ENCODE measurements around the gene MIER3. TPM values are rescaled to one million over a fixed set of nuclear protein-coding genes. Genes with fewer than 3 reads are reported as not detected.

Gene MIER3
- total RNA-seq, 1 donor from 2014 or later = 41.3 TPM

GRCh38 chr5:56918054-56918453 is 33.9 kb downstream of the MIER3 start:
- H3K27me3 Mint-ChIP-seq (ENCODE audit: unreplicated experiment) = no peaks in the 10 kb centered on the region
- H3K9me3 Mint-ChIP-seq (ENCODE audit: unreplicated experiment) = no peaks in the 10 kb centered on the region
- no peak for DNase-seq
- no peaks in the 10 kb centered on the region for H3K4me1 Mint-ChIP-seq (ENCODE audit: low read depth, unreplicated experiment)
- H3K36me3 Mint-ChIP-seq (ENCODE audit: unreplicated experiment) = peaks cover 4% of the 10 kb centered on the region
- H3K27ac Mint-ChIP-seq (ENCODE audit: unreplicated experiment) = peak overlapping the region; percentile 23
- no peak for TF ChIP-seq CTCF (IDR thresholded peaks at IDR 0.05; ENCODE audit: partially characterized antibody, unreplicated experiment)
- H3K4me3 Mint-ChIP-seq (ENCODE audit: unreplicated experiment) = no peak overlapping the region

- Mint-ChIP-seq H3K4me3 (ENCODE audit: unreplicated experiment) (no peak overlapping the region), H3K4me1 (ENCODE audit: low read depth, unreplicated experiment) (no peaks in the 10 kb centered on the region), H3K27ac (ENCODE audit: unreplicated experiment) (no peak overlapping the region), H3K36me3 (ENCODE audit: unreplicated experiment) (peaks cover 2% of the 10 kb centered on the region), H3K27me3 (ENCODE audit: unreplicated experiment) (no peaks in the 10 kb centered on the region), H3K9me3 (ENCODE audit: unreplicated experiment) (no peaks in the 10 kb centered on the region)
- TF ChIP-seq CTCF (IDR thresholded peaks at IDR 0.05; ENCODE audit: partially characterized antibody, unreplicated experiment) = no peak
- no peak for DNase-seq
These were observed 34.4 kb downstream of the MIER3 start for GRCh38 chr5:56917534-56917933.

GRCh38 chr5:56914678-56915077 is 37.2 kb downstream of the MIER3 start:
- TF ChIP-seq CTCF (IDR thresholded peaks at IDR 0.05; ENCODE audit: partially characterized antibody, unreplicated experiment) = no peak
- H3K27ac Mint-ChIP-seq (ENCODE audit: unreplicated experiment) = no peak overlapping the region
- no peaks in the 10 kb centered on the region for H3K36me3 Mint-ChIP-seq (ENCODE audit: unreplicated experiment)
- H3K4me1 Mint-ChIP-seq (ENCODE audit: low read depth, unreplicated experiment) = peaks cover 6% of the 10 kb centered on the region
- H3K4me3 Mint-ChIP-seq (ENCODE audit: unreplicated experiment) = no peak overlapping the region
- no peak for DNase-seq
- no peaks in the 10 kb centered on the region for H3K27me3 Mint-ChIP-seq (ENCODE audit: unreplicated experiment)
- H3K9me3 Mint-ChIP-seq (ENCODE audit: unreplicated experiment) = peaks cover 2% of the 10 kb centered on the region

DNA sequence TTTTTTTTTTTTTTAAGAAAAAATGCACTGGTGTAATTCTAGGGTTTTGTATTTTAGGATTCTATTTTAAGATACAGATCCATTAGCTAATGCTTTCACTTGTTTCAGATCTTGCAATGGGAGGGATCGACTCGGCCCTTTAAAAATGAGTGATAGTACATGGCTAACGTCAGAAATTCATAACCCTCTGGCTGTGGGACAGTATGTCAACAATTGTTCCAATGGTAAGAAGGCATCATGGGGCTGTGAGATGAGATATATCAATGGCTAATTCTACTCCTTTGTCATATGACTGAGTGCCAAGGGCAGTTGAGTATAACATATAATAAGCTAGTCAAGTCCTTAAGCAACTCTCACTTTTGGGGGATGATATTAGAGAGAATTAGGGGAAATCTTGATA is 38.2 kb downstream of the MIER3 start:
- Mint-ChIP-seq H3K27me3 (ENCODE audit: unreplicated experiment) (peaks cover 5% of the 10 kb centered on the region), H3K4me1 (ENCODE audit: low read depth, unreplicated experiment) (peaks cover 9% of the 10 kb centered on the region), H3K36me3 (ENCODE audit: unreplicated experiment) (no peaks in the 10 kb centered on the region), H3K27ac (ENCODE audit: unreplicated experiment) (no peak overlapping the region), H3K4me3 (ENCODE audit: unreplicated experiment) (no peak overlapping the region), H3K9me3 (ENCODE audit: unreplicated experiment) (peaks cover 8% of the 10 kb centered on the region)
- TF ChIP-seq CTCF (IDR thresholded peaks at IDR 0.05; ENCODE audit: partially characterized antibody, unreplicated experiment) = no peak
- no peak for DNase-seq

- Mint-ChIP-seq H3K4me3 (ENCODE audit: unreplicated experiment) (peak overlapping the region; percentile 91), H3K27ac (ENCODE audit: unreplicated experiment) (peak overlapping the region; percentile 97), H3K4me1 (ENCODE audit: low read depth, unreplicated experiment) (peaks cover 15% of the 10 kb centered on the region), H3K9me3 (ENCODE audit: unreplicated experiment) (peaks cover 11% of the 10 kb centered on the region), H3K27me3 (ENCODE audit: unreplicated experiment) (peaks cover 9% of the 10 kb centered on the region), H3K36me3 (ENCODE audit: unreplicated experiment) (no peaks in the 10 kb centered on the region)
- peak; percentile 19 for TF ChIP-seq CTCF (IDR thresholded peaks at IDR 0.05; ENCODE audit: partially characterized antibody, unreplicated experiment)
- peak; percentile 43 for DNase-seq
These were observed 41.5 kb downstream of the MIER3 start for GRCh38 chr5:56910210-56910965.
